Pancreas (tissue), 10 donors: Measurements from ENCODE around the gene TEF. TPM values are rescaled to one million over a fixed set of nuclear protein-coding genes. Genes with fewer than 3 reads are reported as not detected.

ENCODE experiments used
- ATAC-seq, 4 donors: fragments of 200-7000 bp; cut with Tn5 transposase; one replicate each; pipeline versions ENCODE4 v1.8.0 to v1.9.1; 2020; ENCODE audit warnings: mild to moderate bottlenecking in 4 of 4, moderate library complexity in 4 of 4
- DNase-seq, 6 donors: peaks; one replicate each; pipeline ENCODE4 v3.0.0-alpha.2; 2020
- FAIRE-seq: peaks from 2 replicates; lab custom pipeline; 2012; peaks lifted over from hg19 to GRCh38; lab: Jason Lieb, UNC
- H3K27ac ChIP-seq, 4 donors: fragments of 200-600 bp; sonication (generic); 1 replicate in 3 of 4; 2 replicates in 1 of 4; pipeline versions ENCODE4 v1.5.0 to v1.8.0; 2020
- H3K27me3 ChIP-seq, 4 donors: fragments of 200-600 bp; one replicate each; pipeline ENCODE4 v1.8.0; 2021
- H3K36me3 ChIP-seq, 3 donors: fragments of 200-600 bp; sonication (generic) in 1 of 3; one replicate each; pipeline versions ENCODE4 v1.5.0 to v1.8.0; 2020 to 2021
- H3K4me1 ChIP-seq, 3 donors: fragments of 200-600 bp; one replicate each; pipeline ENCODE4 v1.8.0; 2021
- H3K4me3 ChIP-seq, 4 donors: fragments of 200-600 bp; sonication (generic) in 2 of 4; one replicate each; pipeline versions ENCODE4 v1.5.0 to v1.8.0; 2020 to 2021
- H3K9me3 ChIP-seq, 4 donors: fragments of 200-600 bp; one replicate each; pipeline ENCODE4 v1.8.0; 2021
- WGBS, 2 donors: extraction: QIAGEN DNeasy Blood & Tissue Kit; methylation state at CpG; one replicate each; pipeline ENCODE4 v1.1.7; 2013; 5-methylcytosine and 5-hydroxymethylcytosine counted together
- intact Hi-C, 3 donors: fragments of 100-400 bp; cut with DNase I; formaldehyde crosslinking; loops; one replicate each; pipeline versions ENCODE4 v1.11.1 to v1.14.2; 2022
- polyA plus RNA-seq, 2 donors: library from polyadenylated mRNA; stranded (reverse); fragments of 200-250 nt; gene quantifications; one replicate each; pipeline ENCODE4 v1.2.3, GENCODE V29; 2013
- total RNA-seq, 6 donors: library from RNA; stranded (reverse); fragmentation: NEBNext Ultra II Directional in 4 of 6; extraction: Animal tissue kit (Norgen Biotek cat#: 25700) in 4 of 6; gene quantifications; one replicate each; pipeline versions ENCODE4 v1.2.1 to v1.2.4, GENCODE V29; 2021 to 2023
- TF ChIP-seq, protein P1 (sequence below), 4 donors: fragments of 200-600 bp; sonication (generic) in 3 of 4; IDR thresholded peaks; one replicate each; pipeline versions ENCODE4 v1.5.0 to v1.8.0; 2021; ENCODE audit warnings: antibody characterized with exemption in 4 of 4
- donor health status: healthy with polysubstance abuse.
- donor health status: DM: no; HTN: no; CAD: no; lungs with moderate emphysema.
- donor health status: DM: no; HTN: no; CAD: no.
- donor health status: control.
- donor health status: control.
- donor health status: Bipolar disorder and iron deficiency.
- donor health status: DM: yes; HTN: yes; CAD: no.
- donor health status: DM: no; HTN: no; CAD: no.
- donor health status: DM: no; HTN: no; CAD: no.
- donor health status: DM: yes; HTN: yes; CAD: no.

Gene TEF
- total and polyA plus RNA-seq, 8 donors = 8.3 to 19.6 (median 17.6) TPM

DNA sequence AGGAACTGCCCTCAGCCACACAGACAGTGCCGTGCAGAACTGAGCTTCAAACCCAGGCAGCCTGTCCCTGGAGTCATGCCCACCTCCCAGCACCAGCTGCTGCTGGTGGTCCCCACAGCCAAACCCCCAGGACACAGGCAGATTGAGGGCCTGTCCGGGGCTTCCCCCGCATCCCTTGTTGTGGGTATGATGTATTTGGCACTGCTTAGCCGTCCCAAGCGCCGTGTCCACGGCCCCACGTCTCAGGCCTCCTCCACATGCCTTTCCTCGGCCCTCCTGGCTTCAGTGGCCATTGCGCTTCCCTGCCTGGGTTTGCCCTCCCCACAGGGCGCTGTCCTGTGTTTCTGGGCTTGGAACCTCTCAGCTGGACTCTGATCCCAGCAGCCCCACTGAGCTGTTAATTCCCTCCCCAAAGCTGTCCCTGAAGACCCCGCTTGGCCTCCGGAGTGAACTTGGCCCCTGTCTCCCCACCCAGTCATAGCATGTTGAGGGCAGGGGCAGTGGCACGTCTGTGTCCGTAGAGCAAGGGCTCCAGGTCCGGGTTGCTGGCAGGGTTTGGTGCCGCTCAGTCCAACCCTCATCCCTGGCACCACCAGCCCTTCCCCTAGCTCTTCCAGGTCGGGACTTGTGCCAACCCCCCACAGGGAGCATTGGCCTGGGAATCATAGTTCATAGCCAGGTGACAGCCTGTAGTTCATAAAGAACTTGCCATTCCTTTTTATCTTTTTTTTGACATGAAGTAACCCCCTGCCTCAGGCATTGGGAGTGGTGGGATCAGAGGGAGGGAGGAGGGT is 34.5 kb upstream of the TEF start:
- intact Hi-C loops = no loop called here
- FAIRE-seq (no peak), DNase-seq (peak in 3 of 6 donors; percentile 38 to 64 (median 44)), ATAC-seq (peak in 3 of 4 donors; percentile 43 to 65 (median 51))
- WGBS, 2 donors = 81% methylated on average over 18 of the region's 18 CpGs
- H3K36me3 ChIP-seq = peaks cover 4 to 72% (median 28%) of the 10 kb centered on the region in 3 donors
- no peaks in the 10 kb centered on the region for H3K27me3 ChIP-seq
- no peak overlapping the region for H3K4me3 ChIP-seq
- H3K27ac ChIP-seq = peak overlapping the region in 1 of 4 donors; percentile 33
- TF ChIP-seq, protein P1, sequence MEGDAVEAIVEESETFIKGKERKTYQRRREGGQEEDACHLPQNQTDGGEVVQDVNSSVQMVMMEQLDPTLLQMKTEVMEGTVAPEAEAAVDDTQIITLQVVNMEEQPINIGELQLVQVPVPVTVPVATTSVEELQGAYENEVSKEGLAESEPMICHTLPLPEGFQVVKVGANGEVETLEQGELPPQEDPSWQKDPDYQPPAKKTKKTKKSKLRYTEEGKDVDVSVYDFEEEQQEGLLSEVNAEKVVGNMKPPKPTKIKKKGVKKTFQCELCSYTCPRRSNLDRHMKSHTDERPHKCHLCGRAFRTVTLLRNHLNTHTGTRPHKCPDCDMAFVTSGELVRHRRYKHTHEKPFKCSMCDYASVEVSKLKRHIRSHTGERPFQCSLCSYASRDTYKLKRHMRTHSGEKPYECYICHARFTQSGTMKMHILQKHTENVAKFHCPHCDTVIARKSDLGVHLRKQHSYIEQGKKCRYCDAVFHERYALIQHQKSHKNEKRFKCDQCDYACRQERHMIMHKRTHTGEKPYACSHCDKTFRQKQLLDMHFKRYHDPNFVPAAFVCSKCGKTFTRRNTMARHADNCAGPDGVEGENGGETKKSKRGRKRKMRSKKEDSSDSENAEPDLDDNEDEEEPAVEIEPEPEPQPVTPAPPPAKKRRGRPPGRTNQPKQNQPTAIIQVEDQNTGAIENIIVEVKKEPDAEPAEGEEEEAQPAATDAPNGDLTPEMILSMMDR (IDR thresholded peaks at IDR 0.05) = no peak
- no peaks in the 10 kb centered on the region for H3K4me1 ChIP-seq
- H3K9me3 ChIP-seq = no peaks in the 10 kb centered on the region

DNA sequence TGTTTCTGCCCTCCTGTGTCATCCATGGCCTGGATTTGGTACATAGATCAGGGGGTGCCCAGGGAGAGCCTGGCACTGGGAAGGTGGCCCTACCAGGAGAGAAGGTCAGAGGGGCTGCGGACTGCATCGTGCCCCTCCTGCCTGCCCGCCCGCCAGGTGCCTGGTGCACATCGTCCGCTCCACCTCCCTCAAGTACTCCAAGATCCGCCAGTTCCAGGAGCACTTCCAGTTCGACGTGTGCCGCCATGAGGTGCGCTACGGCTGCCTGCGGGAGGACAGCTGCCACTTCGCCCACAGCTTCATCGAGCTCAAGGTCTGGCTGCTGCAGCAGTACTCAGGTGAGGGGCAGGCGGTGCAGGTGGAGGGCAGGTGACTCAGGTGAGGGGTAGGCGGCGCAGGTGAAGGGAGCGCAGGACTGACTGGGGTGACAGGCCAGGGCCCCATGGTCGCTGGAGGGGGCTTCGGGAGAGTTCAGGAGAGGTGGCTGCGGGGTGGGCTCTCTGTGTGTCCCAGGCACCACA is 32.7 kb upstream of the TEF start:
- no peak for ATAC-seq
- H3K36me3 ChIP-seq = peaks cover 0 to 75% (median 24%) of the 10 kb centered on the region in 3 donors

DNA sequence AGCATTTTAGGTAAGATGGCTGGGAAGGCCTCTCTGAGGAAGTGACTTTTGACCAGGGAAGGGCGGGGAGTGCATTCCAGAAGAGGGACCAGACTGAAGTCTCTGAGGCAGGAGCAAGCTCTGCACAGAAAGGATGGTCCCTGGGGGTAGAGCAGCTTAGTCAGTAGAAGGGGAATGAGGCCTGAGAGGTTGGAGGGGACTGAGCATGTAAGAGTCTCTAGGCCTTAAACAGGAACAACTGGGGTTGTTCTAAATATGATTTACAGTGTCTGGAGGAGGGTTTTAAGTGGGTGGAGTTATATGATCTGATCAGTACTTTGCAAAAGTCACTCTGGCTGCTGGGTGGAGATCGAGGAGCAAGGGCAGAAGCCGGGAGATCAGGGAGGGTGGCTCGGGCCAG is 31.7 kb upstream of the TEF start:
- Histone ChIP-seq H3K4me1 (no peaks in the 10 kb centered on the region), H3K27me3 (no peaks in the 10 kb centered on the region), H3K9me3 (no peaks in the 10 kb centered on the region), H3K27ac (no peak overlapping the region), H3K36me3 (peaks cover 0 to 66% (median 25%) of the 10 kb centered on the region in 3 donors), H3K4me3 (no peak overlapping the region)
- ATAC-seq (no peak), DNase-seq (no peak), FAIRE-seq (no peak)
- 91 to 95% methylated on average over 4 of the region's 4 CpGs for WGBS, 2 donors
- intact Hi-C loops = no loop called here
- TF ChIP-seq, protein P1 (IDR thresholded peaks at IDR 0.05) = no peak

More for the DNA sequence above, 32.7 kb upstream of the TEF start:
- intact Hi-C loops = no loop called here
- DNase-seq (no peak), FAIRE-seq (no peak)
- H3K27me3 ChIP-seq = no peaks in the 10 kb centered on the region
- TF ChIP-seq, protein P1 (IDR thresholded peaks at IDR 0.05) = no peak
- no peaks in the 10 kb centered on the region for H3K9me3 ChIP-seq
- 96% methylated on average over 18 to 22 of the region's 22 CpGs for WGBS, 2 donors
- no peaks in the 10 kb centered on the region for H3K4me1 ChIP-seq
- H3K27ac ChIP-seq = no peak overlapping the region
- H3K4me3 ChIP-seq = no peak overlapping the region

DNA sequence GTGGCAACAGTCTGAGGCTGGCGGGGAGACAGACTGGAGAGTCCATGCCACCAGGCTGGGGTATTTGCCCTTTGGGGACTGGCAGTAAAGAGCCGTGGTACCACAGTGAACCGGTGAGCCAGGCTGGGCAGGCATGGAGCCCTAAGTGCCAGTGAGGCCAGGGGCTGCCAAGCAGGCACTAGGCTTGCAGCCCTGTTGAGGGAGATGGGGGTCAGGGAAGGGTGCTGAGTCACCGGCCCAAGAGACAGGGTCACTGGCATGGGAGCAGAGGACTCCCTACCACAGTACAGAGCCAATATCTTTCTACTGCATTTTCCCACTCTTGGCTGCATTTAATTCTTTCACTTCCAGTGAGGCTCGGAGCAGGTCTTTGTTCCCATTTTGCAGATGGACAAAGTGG is 30.7 kb upstream of the TEF start:
- FAIRE-seq (no peak), ATAC-seq (no peak), DNase-seq (no peak)
- no peaks in the 10 kb centered on the region for H3K4me1 ChIP-seq
- H3K27ac ChIP-seq = no peak overlapping the region
- no peak overlapping the region for H3K4me3 ChIP-seq
- H3K27me3 ChIP-seq = no peaks in the 10 kb centered on the region
- H3K9me3 ChIP-seq = no peaks in the 10 kb centered on the region
- intact Hi-C loops = no loop called here
- H3K36me3 ChIP-seq = peaks cover 0 to 66% (median 34%) of the 10 kb centered on the region in 3 donors
- TF ChIP-seq, protein P1 (IDR thresholded peaks at IDR 0.05) = no peak
- WGBS, 2 donors = 94 to 95% methylated on average over 5 of the region's 5 CpGs

DNA sequence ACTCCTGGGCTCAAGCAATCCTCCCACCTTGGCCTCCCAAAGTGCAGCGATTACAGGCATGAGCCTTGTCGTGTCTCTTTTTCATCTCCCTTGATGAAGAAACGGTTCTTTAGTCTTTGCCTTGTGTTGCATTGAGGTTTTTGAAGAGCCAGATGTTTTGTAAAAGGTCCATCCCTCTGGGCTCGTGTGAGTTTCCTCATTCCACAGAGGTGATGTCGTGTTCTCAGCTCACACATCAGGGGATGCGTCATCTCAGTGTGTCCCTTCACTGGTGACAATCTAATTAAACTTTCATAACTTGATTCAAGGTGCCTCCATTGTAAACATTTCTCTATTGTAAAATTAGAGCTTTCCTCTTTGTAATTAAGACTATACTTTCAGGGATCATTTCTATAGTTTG is 29.7 kb upstream of the TEF start:
- intact Hi-C loops = no loop called here
- FAIRE-seq (no peak), ATAC-seq (peak in 1 of 4 donors; percentile 63), DNase-seq (no peak)
- no peaks in the 10 kb centered on the region for H3K9me3 ChIP-seq
- H3K36me3 ChIP-seq = peaks cover 0 to 66% (median 37%) of the 10 kb centered on the region in 3 donors
- no peak overlapping the region for H3K4me3 ChIP-seq
- no peak overlapping the region for H3K27ac ChIP-seq
- H3K4me1 ChIP-seq = no peaks in the 10 kb centered on the region
- no peaks in the 10 kb centered on the region for H3K27me3 ChIP-seq
- 71 to 72% methylated on average over 6 of the region's 6 CpGs for WGBS, 2 donors
- TF ChIP-seq, protein P1 (IDR thresholded peaks at IDR 0.05) = no peak
